HG03354 (cell line): ENCODE measurements around the gene ARHGAP12.
A peak's percentile ranks its signal among the peaks of the same experiment; 100 is the strongest.
"Not testable (repeated sequence)": the region's sequence is repeated elsewhere in the genome, so short reads cannot be mapped to it uniquely, and the experiment has no call there.

ENCODE experiments used
- ATAC-seq: cut with Tn5 transposase; IDR thresholded peaks from one replicate; pipeline ENCODE4 v1.9.1; 2021; ENCODE audit warnings: mild to moderate bottlenecking; ENCODE audit not compliant: unreplicated experiment, poor library complexity, severe bottlenecking

The ARHGAP12 gene

DNA sequence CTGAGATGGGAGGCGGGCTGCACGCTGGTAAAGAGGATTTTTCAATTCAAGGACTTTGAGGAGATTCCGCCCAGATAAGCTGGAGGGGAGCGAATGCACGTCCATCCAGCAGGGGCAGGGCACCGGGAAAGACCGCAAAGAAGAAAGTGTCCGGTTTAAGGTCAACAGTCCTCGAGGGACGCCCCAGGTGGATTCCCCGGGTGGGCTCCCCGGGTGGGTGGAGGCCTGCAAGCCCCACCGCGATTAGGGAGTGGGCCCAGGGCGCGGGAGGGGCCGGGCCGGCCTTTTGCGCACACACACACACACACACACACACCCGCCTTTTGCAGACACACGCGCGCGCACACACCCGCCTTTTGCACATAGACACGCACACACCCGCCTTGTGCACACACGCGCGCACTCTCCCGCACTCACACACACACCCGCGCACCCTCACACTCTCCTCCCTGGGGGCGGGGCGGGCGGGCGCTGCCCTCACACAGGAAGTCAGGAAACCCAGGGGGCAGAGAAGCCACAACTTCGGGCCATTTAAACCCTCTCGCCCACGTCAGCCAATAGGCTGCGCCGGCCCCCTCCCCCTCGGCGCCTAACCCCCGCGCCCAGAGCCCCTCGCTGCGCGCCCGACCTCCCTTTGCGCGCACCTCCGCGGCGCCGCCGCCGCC is 615 bp downstream of the ARHGAP12 start:
- ATAC-seq = peak; percentile 47

DNA sequence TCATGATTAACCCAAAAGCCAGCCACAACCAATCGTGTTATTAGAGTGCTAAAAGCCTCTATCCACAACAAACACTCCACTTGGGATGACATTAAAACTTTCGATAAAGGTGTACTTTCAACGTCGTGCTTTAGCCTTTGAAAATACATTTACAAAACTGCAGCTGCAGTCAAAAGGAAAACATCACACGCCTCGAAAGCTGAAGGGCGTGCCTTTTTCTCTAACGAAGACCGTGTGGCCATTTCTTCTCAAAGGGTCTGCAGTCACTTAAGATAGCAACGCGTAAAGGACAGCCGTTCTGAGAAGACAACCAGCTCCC is 1.1 kb downstream of the ARHGAP12 start:
- ATAC-seq = no peak

DNA sequence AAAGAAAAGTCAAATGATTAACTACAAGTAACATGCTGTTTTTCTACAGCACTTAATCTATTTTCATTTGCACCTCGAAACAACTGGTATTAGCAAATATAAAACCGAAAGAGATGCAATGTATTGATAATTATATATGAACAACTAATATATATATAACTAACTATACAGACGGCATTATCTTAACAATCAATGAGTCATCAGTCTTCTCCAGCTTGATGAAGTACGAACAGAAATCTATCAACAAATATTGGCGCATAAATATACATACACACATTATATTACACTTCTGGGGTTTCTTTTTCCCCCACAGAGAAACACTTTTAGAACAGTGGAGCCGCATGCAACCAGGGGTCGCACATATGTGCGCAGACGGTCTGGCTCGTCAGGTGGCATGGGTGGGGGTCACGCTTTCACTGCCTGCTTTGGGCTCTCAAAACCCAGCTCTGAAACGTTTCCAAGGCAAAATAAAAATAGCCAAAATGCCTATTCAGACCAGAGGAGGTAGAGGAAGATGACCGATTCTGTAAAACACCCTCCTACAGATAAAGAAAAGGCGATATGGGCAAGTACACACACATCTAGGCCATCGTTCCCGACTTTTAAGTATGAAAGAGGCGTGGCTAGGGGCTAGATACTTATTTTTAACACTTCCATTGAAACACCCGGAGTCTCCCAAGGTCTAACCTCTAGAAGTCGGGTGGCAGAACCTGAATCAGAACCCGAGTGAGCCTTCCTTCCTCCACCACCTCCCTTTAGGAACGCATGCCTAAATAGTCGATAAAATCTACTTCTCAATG is 1.7 kb downstream of the ARHGAP12 start:
- ATAC-seq = no peak

DNA sequence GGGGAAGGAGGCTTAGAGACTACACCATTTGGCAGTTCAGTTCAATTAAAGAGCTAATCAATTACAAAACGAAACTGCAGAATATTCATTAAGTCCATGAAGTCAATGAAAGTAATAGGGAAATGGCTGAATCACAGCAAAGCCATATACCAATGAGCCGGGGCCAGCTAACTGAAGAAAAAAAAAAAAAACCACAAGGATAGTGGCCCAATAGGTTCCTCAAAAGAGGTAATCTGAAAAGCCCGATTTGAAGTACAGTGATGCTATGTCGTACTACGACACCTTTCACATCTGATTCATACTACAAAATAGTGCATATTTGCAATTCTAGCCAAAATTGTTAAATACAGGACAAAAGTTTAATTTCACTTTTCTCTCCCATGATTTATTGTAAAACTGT is 2.5 kb downstream of the ARHGAP12 start:
- no peak for ATAC-seq

DNA sequence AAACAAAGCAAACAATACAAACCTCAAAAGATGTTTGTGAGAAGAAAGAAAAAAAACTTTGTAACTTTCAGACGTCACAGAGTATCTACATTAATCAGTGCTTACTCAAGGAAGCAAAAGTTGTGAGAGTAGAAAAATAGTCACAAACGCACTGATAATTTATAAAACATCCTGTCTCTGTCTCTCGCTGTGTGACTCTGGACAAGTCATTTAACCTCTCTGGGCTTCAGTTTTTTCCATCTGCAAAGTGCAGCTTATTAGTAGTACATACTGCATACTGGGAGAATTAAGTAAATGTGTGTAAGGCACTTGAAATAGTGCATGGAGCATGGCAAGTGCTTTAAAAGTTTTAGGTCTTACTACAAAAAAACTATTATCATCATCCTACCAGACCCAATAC is 3.8 kb downstream of the ARHGAP12 start:
- ATAC-seq = no peak

DNA sequence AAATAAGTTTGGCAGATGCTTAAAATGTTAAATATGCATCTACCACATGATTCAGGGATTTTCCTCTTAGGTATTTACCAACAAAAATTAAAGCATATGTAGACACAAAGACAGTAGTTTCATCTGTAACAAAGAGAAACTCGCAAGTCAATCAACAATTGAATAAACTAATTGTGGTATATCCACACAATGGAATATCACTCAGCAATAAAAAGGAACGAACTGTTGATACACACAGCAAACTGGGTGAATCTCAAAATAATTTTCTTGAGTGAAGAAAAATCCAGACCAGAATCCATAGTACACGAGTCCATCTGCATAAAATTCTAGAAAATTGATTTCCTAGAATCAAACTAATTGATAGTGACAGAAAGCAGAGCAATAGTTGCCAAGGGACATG is 5.2 kb downstream of the ARHGAP12 start:
- ATAC-seq = no peak

DNA sequence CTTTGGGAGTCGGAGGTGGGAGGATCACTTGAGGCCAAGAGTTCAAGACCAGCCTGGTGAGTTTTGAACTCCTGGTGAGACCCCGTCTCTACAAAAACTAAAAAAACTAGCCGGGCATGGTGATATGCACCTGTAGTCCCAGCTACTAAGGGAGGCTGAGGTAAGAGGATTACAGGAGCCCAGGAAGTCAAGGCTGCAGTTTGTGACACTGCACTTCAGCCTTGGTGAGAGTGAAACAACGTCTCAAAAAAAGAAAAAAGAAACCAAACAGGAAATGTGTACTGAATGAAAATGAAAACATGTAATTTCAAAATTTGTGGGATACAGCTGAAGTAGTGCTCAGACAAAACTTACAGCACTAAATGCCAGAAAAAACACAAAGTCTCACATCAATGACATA is 7.6 kb downstream of the ARHGAP12 start:
- ATAC-seq = peak; percentile 62

DNA sequence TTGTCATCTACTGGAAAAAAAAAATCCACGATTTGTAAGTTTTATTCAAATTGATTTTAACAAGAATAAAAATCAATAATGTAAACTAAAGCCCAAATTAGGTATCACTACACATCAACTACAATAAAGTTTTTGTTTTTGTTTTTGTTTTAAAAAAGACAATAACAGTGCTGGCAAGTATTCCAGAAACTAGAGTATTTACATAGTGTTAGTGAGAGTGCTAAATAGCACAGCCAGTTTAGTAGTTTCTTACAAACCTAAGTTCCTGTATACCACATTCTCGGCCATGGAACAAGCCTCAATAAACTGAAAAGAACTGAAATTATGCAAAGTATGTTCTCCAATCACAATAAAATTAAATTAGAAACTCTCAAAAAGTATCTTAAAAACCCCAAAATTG is 8.1 kb downstream of the ARHGAP12 start:
- peak; percentile 80 for ATAC-seq

DNA sequence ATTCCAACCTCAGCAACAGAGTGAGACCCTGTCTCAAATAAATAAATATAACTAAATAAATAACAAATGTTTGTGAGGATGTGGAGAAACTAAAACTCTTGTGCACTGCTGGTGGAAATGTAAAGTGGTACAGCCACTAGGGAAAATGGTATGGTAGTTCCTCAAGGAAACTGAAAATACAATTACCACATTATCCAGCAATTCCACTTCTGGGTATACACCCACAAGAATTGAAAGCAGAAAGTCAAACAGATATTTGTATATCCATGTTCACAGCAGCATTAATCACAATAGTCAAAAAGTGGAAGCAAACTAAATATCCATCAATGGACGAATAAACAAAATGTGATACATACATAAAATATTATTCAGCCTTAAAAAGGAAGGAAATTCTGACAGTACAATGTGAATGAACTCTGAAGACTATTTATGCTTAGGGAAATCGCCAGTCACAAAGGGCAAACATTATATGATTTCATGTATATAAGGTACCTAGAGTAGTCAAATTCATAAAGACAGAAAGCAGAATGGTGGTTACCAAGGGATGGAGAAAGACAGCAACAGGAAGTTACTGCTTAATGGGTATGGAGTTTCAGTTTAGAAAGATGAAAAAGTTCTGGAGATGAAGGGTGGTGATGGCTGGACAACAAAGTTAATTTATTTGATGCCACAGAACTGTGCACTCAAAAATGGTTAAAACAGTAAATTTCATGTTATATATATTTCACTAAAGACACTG is 9.8 kb downstream of the ARHGAP12 start:
- ATAC-seq = no peak

DNA sequence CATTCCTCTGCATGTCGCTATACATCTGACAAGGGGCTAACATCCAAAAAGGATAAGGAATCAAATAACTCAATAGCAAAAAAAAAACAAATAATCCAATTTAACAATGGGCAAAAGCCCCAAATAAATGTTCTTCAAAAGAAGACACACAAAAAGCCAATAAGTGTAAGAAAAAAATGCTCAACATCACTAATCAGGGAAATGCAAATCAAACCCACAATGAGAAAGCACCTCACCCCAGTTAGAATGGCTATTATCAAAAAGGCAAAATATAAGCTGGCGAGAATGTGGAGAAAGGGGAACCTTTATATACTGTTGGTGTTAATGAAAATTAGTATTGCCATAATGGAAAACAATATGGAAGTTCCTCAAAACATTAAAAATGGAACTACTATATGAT is 14.3 kb downstream of the ARHGAP12 start:
- ATAC-seq = no peak

DNA sequence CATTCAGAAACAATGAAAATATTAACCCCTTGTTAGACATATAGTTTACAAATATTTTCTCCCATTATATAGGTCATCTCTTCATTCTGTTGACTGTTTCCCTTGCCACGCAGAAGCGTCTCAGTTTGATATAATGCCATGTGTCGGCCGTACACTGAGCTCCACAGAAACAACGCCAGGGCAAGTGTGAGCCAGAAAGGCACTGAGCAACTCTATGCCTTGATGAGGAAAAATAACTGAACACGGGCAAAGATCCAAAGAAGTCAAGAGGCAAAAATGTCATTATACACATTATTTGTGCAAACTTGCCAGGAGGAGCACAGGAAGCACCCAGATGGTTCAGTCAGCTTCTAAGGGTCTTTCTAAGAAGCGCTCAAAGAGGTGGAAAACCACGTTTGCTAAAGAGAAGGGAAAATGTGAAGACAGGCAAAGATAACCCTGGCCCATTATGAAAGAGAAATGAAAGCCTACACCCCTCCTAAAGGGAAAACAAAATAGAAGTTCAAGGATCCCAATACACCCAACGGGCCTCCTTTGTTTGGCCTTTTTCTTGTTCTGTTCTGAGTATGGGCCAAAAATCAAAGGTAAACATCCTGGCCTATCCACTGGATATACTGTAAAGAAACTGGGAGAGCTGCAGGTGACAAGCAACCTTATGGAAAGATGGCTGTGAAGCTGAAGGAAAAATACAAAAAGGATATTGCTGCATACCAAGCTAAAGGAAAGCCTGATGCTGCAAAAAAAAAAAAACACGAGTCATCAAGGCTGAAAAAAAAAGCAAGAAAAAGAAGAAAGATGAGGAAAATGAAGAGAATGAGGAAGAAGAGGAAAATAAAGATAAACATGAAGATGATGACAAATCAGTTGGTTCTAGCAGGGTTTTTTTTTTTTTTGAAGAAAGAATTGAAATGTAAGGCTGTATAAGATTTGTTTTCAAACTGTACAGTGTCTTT is 15.5 kb downstream of the ARHGAP12 start:
- ATAC-seq = no peak

DNA sequence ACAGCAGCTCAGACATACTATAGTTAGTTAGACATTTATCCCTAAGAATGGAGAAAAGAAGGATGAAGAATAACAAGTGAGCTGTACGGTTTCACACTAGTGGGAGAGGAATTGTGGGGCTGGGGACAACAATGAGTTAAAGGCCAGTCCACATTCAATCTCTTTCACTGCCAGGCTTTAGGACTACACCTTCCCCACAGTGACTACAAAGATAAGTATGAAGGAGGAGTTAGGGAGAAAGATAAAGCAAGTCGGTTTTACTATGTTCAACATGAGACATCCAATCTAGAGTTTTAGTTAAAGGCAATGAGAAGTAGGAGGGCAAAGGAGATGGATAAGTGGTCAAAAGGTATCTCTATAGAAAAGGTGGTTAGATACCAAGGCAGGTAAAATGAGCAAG is 16.3 kb downstream of the ARHGAP12 start:
- ATAC-seq = no peak

DNA sequence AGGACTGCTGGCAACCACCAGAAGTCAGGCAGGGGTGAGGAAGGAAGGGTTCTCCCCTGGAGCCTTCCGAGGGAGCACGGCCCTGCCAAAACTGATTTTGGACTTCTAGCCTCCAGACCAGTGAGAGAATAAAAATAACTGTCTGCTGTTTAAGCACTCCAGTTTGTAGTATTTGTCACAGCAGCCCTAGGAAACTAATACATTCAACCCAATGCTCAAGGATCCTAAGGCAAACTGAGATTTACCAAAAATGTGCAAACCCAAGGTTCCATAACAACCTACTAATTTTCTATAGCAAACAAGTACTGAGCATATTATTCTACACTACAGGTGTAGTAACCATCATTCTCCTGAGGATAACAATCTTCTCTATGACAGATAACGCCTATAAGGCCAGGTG is 18.6 kb downstream of the ARHGAP12 start:
- no peak for ATAC-seq

DNA sequence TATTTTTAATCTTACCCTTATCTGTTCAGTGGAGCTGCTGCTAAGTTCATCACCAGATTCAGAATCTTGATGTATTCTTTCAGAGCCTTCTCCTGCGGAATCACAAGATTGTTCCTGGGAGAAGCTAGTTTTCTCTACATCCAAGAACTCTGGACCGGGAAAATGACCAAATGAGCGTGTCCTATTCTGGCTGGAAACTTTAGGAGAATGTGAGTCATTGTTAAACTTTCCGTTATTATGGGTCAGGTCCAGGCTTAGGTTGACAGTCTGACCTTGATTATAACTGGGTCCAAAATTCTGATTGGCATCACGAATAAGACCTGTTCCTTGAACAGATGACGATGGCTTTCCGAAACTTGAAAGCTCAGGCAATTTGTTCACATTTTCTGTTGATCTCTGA is 20.5 kb downstream of the ARHGAP12 start:
- ATAC-seq = no peak

DNA sequence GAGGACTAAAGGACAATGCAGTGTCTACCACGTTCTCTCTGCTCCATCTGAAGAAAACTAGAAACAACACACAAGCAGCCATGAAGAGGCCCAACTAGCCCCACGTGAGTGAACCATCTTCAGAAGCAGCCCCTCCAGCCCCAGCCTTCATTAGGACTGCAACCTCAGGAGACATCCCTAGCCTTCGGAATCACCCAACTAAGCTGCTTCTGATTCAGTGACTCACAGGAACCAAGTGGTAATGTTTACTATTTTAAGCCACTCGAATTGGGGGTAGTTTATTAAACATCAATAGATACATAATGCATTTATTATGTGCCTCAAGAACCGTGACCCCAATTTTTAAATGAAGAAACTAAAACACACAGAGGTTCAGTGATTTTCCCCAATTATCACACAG is 22.6 kb downstream of the ARHGAP12 start:
- no peak for ATAC-seq

DNA sequence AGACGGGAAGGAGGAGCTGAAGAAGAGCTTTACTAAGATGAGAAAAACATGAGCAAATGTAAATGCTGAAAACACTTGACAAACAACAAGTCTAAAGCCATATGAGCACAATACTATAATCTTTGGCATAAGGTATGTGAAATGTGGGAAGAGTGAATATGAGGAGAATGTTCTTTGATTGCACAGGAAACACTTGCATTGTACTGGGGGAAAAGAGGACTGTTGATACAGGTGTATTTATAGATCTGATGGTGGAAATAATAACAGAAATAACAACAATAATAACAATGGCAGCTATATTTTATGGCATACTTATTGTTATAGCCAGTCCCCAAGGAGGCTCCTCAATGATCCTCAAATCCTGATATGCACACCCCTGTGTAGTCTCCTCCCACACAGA is 23.0 kb downstream of the ARHGAP12 start:
- ATAC-seq = no peak

DNA sequence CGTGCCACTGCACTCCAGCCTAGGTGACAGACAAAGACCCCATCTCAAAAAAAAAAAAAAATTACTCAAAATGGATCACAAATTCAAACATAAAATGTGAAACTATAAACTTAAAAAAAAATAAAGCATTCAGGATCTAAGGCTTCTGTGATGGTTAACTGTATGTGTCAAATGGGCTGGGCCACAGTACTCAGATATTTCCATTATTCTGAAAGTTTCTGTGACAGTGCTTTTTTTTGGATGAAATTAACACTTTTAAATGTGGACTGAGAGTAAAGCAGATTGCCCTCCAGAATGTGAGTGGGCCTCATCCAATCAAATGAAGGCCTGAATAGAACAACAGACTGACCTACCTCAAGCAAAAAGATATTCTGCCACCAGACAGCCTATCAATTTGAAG is 26.0 kb downstream of the ARHGAP12 start:
- no peak for ATAC-seq

DNA sequence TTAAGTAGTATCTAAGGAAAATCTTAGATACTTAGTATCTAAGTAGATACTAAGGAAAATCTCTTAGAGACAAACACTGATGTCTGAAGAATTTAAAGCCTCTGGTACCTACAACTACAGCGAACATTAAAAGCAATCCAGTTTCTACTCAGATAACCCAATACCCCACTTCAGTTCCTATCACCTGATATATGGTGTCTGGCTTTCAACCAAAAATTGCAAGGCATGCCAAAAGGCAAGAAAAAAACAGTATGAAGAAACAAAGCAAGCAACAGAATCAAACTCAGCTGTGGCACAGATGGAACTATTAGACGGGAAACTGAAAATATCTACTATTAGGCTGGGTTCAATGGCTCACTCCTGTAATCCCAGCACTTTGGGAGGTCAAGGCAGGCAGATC is 31.1 kb downstream of the ARHGAP12 start:
- ATAC-seq = no peak

DNA sequence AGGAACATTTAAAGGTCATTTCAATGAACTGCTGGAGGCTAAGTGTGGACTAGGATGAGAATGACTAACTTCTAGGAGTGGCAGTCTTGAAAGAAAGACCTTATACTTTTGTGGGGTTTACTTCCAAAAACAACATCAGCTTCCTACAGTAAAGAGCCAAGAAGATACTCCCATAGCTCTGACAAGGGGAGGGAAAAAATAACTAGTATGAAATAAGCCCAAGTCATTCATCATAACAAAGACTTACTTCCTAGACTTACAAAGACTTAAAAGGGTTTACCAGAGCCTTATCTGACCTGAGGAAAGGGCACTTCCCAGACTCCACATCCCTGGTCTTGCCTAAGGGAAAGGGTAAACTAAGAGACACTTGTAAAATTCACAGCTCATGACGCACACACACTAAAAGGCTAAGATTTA is 31.7 kb downstream of the ARHGAP12 start:
- ATAC-seq = no peak

DNA sequence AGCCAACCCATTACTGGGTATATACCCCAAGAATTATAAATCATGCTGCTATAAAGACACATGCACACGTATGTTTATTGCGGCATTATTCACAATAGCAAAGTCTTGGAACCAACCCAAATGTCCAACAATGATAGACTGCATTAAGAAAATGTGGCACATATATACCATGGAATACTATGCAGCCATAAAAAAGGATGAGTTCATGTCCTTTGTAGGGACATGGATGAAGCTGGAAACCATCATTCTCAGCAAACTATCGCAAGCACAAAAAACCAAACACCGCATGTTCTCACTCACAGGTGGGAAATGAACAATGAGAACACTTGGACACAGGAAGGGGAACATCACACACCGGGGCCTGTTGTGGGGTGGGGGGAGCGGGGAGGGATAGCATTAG is 32.9 kb downstream of the ARHGAP12 start:
- ATAC-seq = not testable (repeated sequence)
